CD4-positive, alpha-beta T cell treated with Interleukin-15 for 1 hour (primary cell): ENCODE results near the gene MYOC.
"Not testable (repeated sequence)": the region's sequence is repeated elsewhere in the genome, so short reads cannot be mapped to it uniquely, and the experiment has no call there.

Experiments
- DNase-seq: peaks from one replicate; pipeline ENCODE4 v3.0.0-alpha.2; 2020

Gene MYOC

GRCh38 chr1:171600862-171601261 is 51.6 kb downstream of the MYOC start:
- DNase-seq, result no peak

DNA sequence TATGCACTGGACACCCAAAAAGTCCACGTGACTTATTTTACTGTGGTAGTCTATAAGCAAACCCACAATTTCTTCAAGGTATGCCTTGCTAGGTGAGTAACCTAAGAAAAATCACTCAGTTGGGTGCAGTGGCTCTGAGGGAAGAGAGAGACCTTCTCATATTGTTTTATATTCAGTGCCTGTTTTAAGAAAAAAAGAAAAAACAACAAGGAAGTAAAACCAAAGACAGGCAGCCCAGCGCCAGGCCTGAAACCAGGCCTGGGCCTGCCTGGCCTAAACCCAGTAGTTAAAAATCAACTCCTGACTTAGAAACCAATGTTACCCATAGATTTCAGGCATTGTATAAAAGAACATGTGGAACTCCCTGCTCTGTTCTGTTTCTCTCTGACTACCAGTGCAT is 52.2 kb downstream of the MYOC start:
- not testable (repeated sequence) for DNase-seq

DNA sequence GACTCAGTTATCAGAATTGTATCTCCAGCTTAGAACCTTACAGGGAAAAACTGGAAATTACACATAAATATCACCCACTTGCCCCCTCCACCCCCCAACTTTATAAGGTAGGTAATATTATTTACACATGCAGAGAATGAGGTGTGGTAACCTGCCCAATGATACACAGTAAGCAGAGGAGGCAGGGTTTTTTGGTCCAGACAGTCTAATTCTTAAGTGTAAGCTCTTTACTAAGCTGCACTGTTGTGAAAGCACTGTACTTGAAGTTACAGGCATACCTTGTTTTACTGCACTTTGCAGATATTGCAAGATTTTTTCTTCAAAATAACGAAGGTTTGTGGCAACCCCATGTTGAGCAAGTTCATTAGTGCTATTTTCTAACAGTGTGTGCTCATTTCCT is 55.3 kb downstream of the MYOC start:
- no peak for DNase-seq

GRCh38 chr1:171596705-171597104 is 55.8 kb downstream of the MYOC start:
- DNase-seq, result no peak

- no peak for DNase-seq
These were observed 56.4 kb downstream of the MYOC start for GRCh38 chr1:171596119-171596518.

DNA sequence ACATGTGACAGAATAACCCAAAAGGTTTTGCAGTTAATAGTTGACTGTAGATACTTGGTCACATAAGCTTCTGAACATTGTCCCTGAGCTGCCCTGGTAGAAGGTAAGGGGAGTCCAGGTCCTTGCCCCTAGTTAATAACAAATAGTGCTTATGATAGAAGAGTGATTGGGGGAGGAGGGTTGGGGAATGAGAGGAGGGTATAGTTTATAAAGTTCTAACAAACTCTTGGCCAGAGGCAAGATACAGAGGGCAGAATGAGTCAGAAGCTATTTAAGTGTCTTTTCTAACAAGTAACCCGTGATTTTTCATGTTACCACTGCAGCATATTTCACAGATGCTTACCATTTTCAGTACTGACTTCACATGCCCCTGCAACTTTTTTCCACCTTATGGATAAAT is 57.2 kb downstream of the MYOC start:
- DNase-seq, result no peak

GRCh38 chr1:171590022-171590421 is 62.5 kb downstream of the MYOC start:
- no peak for DNase-seq

DNA sequence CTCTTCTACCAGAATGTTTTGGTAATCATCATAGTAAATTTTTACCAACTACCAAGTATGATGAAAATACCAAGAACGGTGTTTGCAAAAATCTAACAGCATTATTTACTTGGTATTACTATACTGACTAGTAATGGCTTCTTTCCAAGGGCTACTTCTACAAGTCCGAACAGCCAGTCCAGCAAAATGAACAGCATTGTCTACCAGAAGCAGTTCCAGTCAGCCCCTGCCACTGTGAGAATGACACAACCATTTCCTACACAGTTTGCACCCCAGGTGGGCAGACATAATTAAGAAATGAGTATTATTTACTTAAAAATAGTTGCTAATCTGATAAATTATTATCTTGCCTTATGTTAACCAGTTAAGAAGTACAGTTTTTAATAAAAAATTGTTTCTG is 64.3 kb downstream of the MYOC start:
- DNase-seq, result no peak

DNA sequence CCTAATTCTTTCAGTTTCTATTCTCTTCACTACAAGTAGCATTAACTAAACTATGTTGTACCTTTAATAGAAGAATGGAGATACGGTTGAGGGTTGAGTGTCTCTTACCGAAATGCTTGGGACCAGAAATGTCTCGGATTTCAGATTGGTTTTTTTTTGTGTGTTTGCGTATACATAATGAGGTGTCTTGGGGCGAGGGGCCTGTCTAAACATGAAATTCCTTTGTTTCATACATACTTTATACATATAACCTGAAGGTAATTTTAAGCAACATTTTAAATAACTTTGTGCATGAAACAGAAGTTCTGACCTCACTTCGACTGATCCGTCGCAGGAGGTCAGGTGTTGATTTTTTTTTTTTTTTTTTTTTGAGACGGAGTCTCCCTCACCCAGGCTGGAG is 66.8 kb downstream of the MYOC start:
- no peak for DNase-seq
